Measurements from ENCODE around the gene MYO7A. TPM values are rescaled to one million over a fixed set of nuclear protein-coding genes. Genes with fewer than 3 reads are reported as not detected.

The MYO7A gene
- polyA plus RNA-seq, 6 donors from 2014 or later = not detected

- ATAC-seq (ENCODE audit: low read depth in 2 of 2) = no peak
- Mint-ChIP-seq H3K36me3 (no peaks in the 10 kb centered on the region), H3K27me3 (no peaks in the 10 kb centered on the region), H3K9me3 (no peaks in the 10 kb centered on the region), H3K4me3 (no peak overlapping the region), H3K4me1 (no peaks in the 10 kb centered on the region), H3K27ac (no peak overlapping the region)
- DNase-seq = no peak
Measured at GRCh38 chr11:77189588-77190210, 61.7 kb downstream of the MYO7A start.

DNA sequence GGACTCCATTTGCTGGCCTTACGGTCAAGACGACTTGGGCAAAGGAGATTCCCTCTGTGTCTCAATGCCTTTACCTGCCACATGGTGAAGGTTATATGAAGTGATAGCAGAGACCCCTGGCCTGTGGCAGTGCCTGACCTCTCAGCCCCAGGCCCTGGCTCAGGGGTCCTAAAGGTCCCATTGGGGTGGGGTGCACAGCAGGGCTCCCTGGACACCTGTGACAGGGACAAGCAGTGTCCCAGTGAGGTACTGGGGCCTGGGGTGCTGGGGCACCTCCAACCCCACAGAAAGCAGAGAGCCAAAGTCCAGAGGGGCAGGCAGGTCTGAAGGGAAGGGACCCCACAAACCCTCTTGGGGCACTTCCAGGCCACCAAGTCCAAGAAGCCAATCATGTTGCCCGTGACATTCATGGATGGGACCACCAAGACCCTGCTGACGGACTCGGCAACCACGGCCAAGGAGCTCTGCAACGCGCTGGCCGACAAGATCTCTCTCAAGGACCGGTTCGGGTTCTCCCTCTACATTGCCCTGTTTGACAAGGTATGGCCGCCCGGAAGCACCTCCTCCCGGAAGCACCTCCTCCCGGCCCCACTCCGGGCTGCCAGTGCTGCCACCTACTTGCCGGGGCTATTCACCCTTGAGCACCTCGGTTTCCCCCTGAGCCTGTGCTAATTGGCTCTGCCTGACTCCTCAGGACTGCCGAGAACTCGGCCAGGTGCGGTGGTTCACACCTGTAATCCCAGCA lies 62.5 kb downstream of the MYO7A start:
- no peaks in the 10 kb centered on the region for H3K36me3 Mint-ChIP-seq
- no peaks in the 10 kb centered on the region for H3K4me1 Mint-ChIP-seq
- H3K27ac Mint-ChIP-seq = no peak overlapping the region
- H3K4me3 Mint-ChIP-seq = no peak overlapping the region
- no peak for ATAC-seq (ENCODE audit: low read depth in 2 of 2)
- H3K9me3 Mint-ChIP-seq = no peaks in the 10 kb centered on the region
- no peaks in the 10 kb centered on the region for H3K27me3 Mint-ChIP-seq
- DNase-seq = no peak

- no peaks in the 10 kb centered on the region for H3K36me3 Mint-ChIP-seq
- no peak for DNase-seq
- H3K4me1 Mint-ChIP-seq = no peaks in the 10 kb centered on the region
- no peaks in the 10 kb centered on the region for H3K9me3 Mint-ChIP-seq
- H3K27me3 Mint-ChIP-seq = no peaks in the 10 kb centered on the region
- H3K4me3 Mint-ChIP-seq = no peak overlapping the region
- no peak for ATAC-seq (ENCODE audit: low read depth in 2 of 2)
- no peak overlapping the region for H3K27ac Mint-ChIP-seq
Measured at GRCh38 chr11:77191429-77191822, 63.4 kb downstream of the MYO7A start.

DNA sequence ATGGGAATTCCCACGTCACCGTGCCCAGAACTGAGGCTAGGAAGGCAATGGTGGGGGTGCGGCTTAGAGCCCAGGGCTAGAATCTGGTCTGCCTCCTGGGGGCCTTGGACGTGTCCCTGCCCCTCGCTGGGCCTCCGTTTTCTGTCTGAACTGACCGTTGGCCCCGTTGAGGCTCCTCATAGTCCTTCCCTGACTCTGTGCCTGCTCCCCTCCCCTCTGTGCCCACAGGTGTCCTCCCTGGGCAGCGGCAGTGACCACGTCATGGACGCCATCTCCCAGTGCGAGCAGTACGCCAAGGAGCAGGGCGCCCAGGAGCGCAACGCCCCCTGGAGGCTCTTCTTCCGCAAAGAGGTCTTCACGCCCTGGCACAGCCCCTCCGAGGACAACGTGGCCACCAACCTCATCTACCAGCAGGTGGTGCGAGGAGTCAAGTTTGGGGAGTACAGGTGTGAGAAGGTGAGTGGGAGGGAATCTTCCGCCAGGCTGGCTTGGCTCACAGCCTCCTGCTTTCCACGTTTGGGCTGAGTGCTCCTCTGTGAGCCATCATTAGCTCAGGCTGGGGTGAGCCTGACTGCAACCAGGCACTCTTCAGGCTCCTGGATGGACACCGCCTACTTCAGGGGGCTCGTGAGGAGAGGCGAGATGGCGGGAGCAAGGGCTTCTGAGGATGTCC lies 63.9 kb downstream of the MYO7A start:
- DNase-seq (peak; percentile 9), ATAC-seq (ENCODE audit: low read depth in 2 of 2) (peak; percentile 34 to 41)
- no peaks in the 10 kb centered on the region for H3K9me3 Mint-ChIP-seq
- H3K4me1 Mint-ChIP-seq = no peaks in the 10 kb centered on the region
- H3K27ac Mint-ChIP-seq = no peak overlapping the region
- no peaks in the 10 kb centered on the region for H3K27me3 Mint-ChIP-seq
- no peaks in the 10 kb centered on the region for H3K36me3 Mint-ChIP-seq
- H3K4me3 Mint-ChIP-seq = no peak overlapping the region

DNA sequence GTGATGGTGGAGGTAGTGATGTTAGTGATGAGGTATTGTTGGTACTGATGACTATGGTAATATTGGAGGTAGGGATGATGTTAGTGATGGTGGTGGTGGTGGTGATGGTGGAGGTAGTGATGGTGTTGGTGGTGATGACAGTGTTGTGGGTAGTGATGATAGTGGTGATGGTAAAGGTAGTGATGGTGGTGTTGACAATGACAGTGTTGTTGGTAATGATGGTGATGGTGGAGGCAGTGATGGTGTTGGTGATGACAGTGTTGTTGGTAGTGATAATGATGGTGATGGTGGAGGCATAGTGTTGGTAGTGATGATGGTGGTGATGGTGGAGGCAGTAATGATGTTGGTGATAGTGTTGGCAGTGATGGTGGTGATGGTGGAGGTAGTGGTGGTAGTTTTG lies 65.1 kb downstream of the MYO7A start:
- DNase-seq (no peak), ATAC-seq (ENCODE audit: low read depth in 2 of 2) (no peak)
- no peak overlapping the region for H3K4me3 Mint-ChIP-seq
- no peaks in the 10 kb centered on the region for H3K9me3 Mint-ChIP-seq
- H3K4me1 Mint-ChIP-seq = no peaks in the 10 kb centered on the region
- H3K27ac Mint-ChIP-seq = no peak overlapping the region
- H3K36me3 Mint-ChIP-seq = no peaks in the 10 kb centered on the region
- no peaks in the 10 kb centered on the region for H3K27me3 Mint-ChIP-seq

DNA sequence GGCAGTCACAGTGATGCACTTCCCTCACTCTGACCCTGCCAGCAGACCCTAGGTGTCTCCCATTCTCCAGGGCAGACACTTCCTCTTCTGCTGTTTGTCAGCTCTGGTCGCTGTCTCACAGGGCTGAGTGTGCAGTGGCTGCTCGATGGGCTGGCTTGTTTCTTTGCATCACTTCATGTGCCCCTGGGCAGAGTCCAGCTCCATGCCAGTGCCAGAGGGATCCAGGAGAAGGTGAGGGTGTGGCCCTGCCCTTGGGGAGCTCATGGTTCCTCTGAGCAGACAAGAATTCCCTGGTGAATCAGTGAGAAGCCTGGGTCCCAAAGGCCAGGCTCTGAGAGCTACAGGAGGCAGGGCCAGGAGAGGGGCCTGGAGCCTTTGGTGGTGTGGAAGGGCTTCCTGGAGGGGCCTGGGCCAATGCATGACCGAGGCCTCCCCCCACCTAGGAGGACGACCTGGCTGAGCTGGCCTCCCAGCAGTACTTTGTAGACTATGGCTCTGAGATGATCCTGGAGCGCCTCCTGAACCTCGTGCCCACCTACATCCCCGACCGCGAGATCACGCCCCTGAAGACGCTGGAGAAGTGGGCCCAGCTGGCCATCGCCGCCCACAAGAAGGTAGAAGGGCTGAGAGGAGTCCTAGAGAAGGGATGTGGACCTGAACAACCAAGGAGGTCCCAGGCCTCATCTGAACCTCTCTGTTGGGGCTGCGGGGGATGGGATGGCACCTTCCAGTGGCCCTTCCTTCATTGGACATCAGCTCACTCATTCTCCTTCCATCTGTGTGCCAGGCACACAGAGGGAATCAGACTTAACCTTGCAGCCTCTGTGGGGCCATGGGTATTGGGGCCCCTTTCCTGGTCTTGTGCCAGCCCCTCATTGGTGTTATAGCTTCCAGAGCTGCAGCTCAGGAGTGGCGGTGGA lies 66.1 kb downstream of the MYO7A start:
- Mint-ChIP-seq H3K27me3 (no peaks in the 10 kb centered on the region), H3K4me3 (no peak overlapping the region), H3K4me1 (no peaks in the 10 kb centered on the region), H3K9me3 (no peaks in the 10 kb centered on the region), H3K36me3 (no peaks in the 10 kb centered on the region), H3K27ac (no peak overlapping the region)
- ATAC-seq (ENCODE audit: low read depth in 2 of 2) (no peak), DNase-seq (no peak)

DNA sequence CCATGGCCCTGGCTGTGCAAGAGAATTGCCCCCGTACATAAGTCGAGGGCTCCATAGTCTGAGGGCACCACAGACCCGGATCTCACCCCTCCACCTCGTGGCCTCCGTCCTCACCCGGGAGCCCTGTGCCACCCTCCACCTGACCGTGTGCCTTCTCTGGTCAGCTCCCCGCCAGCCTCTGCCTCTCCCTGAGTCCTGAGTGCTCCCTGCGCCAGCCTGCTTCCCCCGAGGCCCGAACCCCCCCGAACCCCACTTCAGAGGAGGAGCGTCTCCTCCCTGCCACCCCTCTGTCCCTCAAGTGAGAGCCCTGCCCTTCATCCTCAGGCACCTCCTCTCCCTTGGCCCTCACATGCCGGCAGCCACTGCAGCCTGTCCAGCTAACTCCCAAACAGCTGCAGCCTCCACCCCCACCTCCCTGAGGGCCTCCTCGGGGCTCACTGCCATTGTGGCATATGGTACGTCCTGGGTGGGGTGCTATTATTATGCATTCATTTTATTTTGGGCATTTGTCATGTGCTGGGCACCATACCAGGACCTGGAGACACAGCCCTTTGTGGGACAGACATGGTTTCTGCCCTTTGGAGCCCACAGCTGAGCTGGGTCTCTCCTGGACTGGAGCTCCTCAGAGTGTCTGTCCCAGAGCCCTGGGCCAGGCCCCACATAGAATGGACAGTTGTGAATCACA lies 67.2 kb downstream of the MYO7A start:
- no peak overlapping the region for H3K27ac Mint-ChIP-seq
- no peaks in the 10 kb centered on the region for H3K27me3 Mint-ChIP-seq
- H3K9me3 Mint-ChIP-seq = no peaks in the 10 kb centered on the region
- no peak overlapping the region for H3K4me3 Mint-ChIP-seq
- no peak for DNase-seq
- H3K36me3 Mint-ChIP-seq = no peaks in the 10 kb centered on the region
- no peaks in the 10 kb centered on the region for H3K4me1 Mint-ChIP-seq
- ATAC-seq (ENCODE audit: low read depth in 2 of 2) = no peak

- H3K27me3 Mint-ChIP-seq = no peaks in the 10 kb centered on the region
- DNase-seq (no peak), ATAC-seq (ENCODE audit: low read depth in 2 of 2) (no peak)
- no peaks in the 10 kb centered on the region for H3K4me1 Mint-ChIP-seq
- no peak overlapping the region for H3K4me3 Mint-ChIP-seq
- no peaks in the 10 kb centered on the region for H3K9me3 Mint-ChIP-seq
- H3K36me3 Mint-ChIP-seq = no peaks in the 10 kb centered on the region
- no peak overlapping the region for H3K27ac Mint-ChIP-seq
Measured at GRCh38 chr11:77196961-77197360, 68.9 kb downstream of the MYO7A start.

DNA sequence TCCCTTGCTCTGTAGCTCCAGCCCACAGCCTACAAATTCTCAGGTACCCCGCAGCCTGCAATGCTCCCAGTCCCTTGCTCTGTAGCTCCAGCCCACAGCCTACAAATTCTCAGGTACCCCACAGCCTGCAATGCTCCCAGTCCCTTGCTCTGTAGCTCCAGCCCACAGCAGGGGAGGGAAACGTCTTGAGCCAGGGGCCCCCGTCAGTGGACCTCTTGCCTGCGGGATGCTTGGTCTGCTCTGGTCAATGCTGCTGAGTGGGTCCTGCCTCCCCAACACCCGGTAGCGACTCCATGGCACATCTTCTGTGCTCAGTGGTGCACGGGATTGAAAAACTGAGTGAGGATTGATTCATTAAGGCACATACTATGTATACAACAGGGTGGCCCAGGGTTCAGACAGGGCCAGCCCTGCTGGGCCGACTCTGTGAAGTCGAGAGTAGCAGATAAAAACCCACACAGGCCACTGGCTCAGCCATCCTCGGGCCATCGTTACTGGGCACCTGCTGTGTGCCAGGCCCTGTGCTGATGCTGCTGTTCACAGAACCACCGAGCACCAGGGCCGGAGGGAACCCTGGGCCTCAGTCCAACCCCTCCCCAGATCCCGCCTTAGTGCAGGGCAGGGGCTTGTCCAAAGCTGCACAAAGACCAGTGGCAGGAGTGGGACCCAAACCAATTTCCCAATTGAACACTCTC lies 69.7 kb downstream of the MYO7A start:
- Mint-ChIP-seq H3K4me3 (no peak overlapping the region), H3K27ac (peak overlapping the region in 1 of 6 donors; percentile 40), H3K9me3 (no peaks in the 10 kb centered on the region), H3K4me1 (no peaks in the 10 kb centered on the region), H3K27me3 (no peaks in the 10 kb centered on the region), H3K36me3 (no peaks in the 10 kb centered on the region)
- no peak for DNase-seq
- no peak for ATAC-seq (ENCODE audit: low read depth in 2 of 2)

- ATAC-seq (ENCODE audit: low read depth in 2 of 2) (no peak), DNase-seq (no peak)
- Mint-ChIP-seq H3K27ac (no peak overlapping the region), H3K36me3 (no peaks in the 10 kb centered on the region), H3K9me3 (no peaks in the 10 kb centered on the region), H3K4me3 (no peak overlapping the region), H3K27me3 (no peaks in the 10 kb centered on the region), H3K4me1 (no peaks in the 10 kb centered on the region)
Measured at GRCh38 chr11:77198440-77198849, 70.4 kb downstream of the MYO7A start.

DNA sequence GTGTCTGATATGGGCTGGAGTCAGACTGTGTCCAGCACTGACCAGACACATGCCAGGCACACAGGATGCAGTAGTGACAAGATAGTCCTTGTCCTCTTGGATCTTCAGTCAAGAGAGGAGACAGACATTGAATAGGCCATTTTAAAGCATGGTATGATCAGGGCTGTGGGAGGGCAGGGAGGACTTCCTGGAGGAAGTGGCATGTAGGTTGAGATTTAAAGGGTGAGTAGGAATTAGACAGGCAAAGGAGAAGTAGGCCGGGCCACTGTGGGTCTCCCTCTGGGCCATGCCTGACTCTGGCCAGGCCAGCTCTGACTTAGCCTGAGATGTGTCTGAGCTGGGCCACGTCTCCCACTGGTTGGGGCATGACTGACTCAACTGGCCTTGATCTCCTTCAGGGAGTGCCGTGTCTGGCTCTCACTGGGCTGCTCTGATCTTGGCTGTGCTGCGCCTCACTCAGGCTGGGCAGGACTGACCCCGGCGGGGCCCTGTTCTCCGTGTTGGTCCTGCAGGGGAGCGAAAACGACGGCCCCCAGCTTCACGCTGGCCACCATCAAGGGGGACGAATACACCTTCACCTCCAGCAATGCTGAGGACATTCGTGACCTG lies 71.2 kb downstream of the MYO7A start:
- H3K4me3 Mint-ChIP-seq = no peak overlapping the region
- no peak for ATAC-seq (ENCODE audit: low read depth in 2 of 2)
- DNase-seq = no peak
- H3K27ac Mint-ChIP-seq = no peak overlapping the region
- H3K27me3 Mint-ChIP-seq = no peaks in the 10 kb centered on the region
- H3K4me1 Mint-ChIP-seq = no peaks in the 10 kb centered on the region
- H3K36me3 Mint-ChIP-seq = no peaks in the 10 kb centered on the region
- H3K9me3 Mint-ChIP-seq = no peaks in the 10 kb centered on the region
